ACHN (cell line): Measurements from ENCODE around the gene MTR.

Experiments used
- DNase-seq: peaks from one replicate; pipeline ENCODE4 v3.0.0-alpha.2; 2015
- in situ Hi-C: cut with HindIII; loops from 2 replicates; pipeline ENCODE4 v1.10.0; 2017; ENCODE audit warnings: low sequenced_read_pairs, low pct_ligation_motif_present, low pct_unique_long_range_greater_than_20kb

The MTR gene

GRCh38 chr1:236767276-236767675 lies 27.8 kb upstream of the MTR start:
- in situ Hi-C loops: no loop called here

GRCh38 chr1:236768601-236769000 lies 26.5 kb upstream of the MTR start:
- in situ Hi-C loops: no loop called here
- peak; percentile 6 for DNase-seq

More at GRCh38 chr1:236767276-236767675, 27.8 kb upstream of the MTR start:
- DNase-seq: no peak

DNA sequence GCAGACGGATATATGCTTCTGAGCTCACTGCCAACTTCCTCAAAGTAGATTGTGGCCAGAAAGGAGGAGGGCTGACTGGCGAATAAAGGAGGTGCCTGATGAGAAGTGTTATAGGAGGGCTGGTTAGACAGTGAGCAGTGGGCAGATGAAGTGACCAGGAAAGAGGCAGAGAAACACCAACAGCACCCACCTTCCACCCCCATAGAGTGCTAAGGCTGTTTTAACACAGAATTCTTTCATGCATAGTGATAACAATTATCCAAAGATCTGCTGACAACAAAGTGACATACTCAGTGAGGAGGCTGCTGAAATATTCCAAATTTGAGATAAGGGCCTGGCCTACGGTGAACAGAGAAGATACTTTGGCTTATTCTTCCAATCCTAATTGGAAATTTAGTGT lies 21.2 kb upstream of the MTR start:
- DNase-seq: no peak
- in situ Hi-C loops: no loop called here

DNA sequence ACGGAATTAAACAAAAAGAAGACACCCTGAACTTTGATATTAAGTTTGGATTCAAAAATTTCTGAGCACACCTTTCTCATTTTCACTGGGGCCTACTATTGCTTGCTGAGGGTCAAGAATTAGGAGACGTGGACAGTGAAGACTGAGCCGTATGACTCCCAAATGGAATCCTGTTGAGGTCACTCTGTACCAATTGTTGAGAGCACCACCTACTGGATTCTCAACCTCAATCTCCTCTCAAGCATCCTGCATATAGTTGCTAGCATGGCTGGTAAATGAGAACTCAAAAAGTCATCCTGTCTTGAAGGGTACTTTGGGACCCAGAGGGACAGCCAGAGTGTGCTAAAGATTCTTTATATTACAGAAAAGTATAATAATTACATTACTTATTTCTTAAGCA lies 20.2 kb upstream of the MTR start:
- peak; percentile 51 for DNase-seq
- in situ Hi-C loops: no loop called here

DNA sequence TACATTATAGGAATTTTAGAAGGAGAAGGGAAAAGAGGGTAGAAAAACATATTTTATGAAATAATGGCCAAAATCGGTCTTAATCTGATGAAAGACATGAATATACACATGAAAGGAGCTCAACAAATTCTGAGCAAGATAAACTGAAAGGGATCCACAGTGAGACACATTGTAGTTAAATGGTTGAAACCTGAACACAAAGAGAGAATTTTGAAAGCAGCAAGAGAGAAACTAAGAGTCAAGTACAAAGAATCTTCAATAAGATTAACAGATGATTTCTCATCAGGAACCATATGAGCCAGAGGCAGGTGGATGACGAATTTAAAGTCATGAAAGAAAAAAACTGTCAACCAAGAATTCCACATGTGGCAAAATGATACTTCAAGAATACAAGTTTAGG lies 15.8 kb upstream of the MTR start:
- in situ Hi-C loops: no loop called here
- DNase-seq: no peak

DNA sequence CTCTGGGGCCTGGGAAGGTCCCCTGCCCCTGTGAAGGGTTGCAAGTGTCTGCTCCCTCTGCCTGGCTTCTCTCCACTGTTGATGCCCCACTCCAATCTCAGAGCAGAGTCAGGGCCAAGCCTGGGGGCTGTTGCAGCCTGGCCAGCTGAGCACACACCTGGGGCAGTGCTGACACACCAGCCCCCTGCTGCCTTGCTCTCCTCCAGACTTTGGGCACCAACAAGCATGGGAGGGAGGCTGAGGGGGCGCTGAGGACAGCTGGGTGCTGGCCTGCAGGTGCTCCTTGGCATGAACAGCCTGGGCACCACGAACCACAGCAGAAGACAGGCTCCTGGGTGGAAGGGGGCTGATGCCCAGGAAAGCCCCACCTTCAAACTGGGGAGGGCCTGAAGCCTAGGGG lies 9.6 kb upstream of the MTR start:
- no peak for DNase-seq
- in situ Hi-C loops: no loop called here

DNA sequence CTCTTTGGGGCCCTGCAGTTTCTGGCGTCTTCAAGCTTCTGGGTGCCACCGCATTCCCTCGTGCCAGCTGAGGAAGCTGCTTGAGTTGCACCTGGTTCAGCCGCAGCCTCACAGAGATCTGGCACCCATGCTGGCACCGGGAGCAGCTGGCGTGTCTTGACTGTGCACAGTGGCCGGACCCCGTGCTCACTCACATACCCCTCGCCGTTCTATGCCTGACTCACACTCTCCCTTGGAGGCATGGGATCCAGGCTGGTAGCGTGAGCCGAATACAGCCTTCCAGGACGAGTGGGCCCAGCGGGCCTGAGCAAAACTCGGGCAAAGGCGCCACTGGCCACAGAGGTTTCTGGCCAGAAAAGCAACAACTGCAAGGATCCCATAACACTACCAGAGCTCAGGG lies 8.6 kb upstream of the MTR start:
- DNase-seq: no peak
- in situ Hi-C loops: no loop called here

GRCh38 chr1:236794585-236795034 lies 482 bp upstream of the MTR start:
- DNase-seq: no peak
- in situ Hi-C loops: no loop called here

GRCh38 chr1:236795757-236796667 lies 920 bp downstream of the MTR start:
- in situ Hi-C loops: no loop called here
- peak; percentile 60 for DNase-seq

- in situ Hi-C loops: no loop called here
- DNase-seq: no peak
Measured at GRCh38 chr1:236799001-236799400, 3.9 kb downstream of the MTR start.

- DNase-seq: peak; percentile 11
- in situ Hi-C loops: no loop called here
Measured at GRCh38 chr1:236800002-236800620, 5.0 kb downstream of the MTR start.

- in situ Hi-C loops: no loop called here
- DNase-seq: no peak
Measured at GRCh38 chr1:236800623-236801022, 5.5 kb downstream of the MTR start.

DNA sequence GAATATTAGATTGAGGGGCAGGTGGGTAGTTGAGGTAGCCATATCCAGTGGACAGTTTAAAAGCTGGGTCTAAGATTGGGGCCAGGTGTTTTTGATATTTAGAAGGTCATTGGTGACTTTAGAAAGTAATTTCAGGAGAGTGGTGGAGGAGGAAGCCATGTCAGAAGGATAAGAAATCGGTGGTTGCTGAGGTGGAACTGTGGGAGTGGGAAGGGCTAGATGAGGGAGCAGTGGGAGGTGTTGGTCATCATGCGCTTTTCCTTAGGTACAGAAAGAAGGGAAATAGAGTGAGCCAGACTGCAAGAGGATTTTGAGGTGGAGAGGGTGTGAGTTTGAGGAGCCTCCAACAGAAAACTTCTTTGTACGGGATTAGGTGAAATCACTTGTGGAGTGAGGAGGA lies 7.2 kb downstream of the MTR start:
- DNase-seq: no peak
- in situ Hi-C loops: no loop called here

DNA sequence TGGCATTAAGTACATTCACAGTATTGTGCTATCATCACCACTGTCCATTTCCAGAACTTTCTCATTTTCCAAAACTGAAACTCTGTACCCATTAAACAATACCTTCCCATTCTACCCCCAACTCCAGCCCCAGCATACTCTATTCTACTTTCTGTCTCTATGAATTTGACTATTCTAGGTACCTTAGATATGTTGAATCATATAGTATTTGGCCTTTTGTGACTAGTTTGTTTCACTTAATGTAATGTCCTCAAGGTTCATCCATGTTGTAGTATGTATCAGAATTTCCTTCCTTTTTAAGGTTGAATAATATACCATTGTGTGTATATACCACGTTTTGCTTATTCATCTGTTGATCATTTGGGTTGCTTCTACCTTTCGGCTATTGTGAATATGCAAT lies 11.5 kb downstream of the MTR start:
- in situ Hi-C loops: no loop called here
- DNase-seq: no peak

- DNase-seq: no peak
- in situ Hi-C loops: no loop called here
Measured at GRCh38 chr1:236808005-236808404, 12.9 kb downstream of the MTR start.

GRCh38 chr1:236808564-236809130 lies 13.6 kb downstream of the MTR start:
- in situ Hi-C loops: no loop called here
- DNase-seq: no peak

DNA sequence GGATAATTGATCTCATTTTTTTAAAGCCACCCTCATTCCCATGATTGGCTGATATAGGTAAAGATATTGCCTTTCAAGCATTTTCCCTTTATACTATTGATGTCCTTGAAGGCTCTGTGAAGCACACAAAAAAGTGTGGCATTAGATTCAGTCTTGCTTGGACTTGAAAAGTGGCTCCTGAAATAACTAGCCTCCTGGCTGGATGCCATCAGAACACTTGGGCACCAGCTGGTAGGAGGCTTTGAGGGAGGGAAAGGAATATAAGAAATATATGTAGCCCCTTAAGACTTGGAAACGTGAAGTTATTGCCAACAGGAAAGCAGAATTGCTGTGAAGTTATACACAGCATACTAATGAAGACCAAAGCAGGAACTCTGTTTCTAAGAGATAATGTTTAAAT lies 14.1 kb downstream of the MTR start:
- in situ Hi-C loops: no loop called here
- DNase-seq: no peak

DNA sequence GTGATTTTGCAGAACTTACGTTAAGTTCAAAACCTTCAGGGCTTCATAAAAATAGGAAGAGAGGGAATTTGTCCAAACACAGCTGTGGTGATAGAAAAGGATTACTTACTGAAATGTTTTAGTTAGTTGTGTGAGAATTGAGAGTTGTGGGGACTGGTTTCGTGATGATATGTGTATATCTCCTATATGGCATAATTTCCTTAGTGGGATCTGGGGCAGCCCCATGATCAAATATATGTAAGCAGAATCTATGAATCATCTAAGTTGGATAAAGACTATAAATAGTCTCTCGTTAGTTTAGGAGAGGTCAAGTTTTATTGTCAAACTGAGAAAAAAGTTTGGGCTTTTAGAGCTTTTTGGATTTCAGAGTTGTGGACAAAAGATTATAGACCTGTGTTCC lies 14.9 kb downstream of the MTR start:
- in situ Hi-C loops: no loop called here

DNA sequence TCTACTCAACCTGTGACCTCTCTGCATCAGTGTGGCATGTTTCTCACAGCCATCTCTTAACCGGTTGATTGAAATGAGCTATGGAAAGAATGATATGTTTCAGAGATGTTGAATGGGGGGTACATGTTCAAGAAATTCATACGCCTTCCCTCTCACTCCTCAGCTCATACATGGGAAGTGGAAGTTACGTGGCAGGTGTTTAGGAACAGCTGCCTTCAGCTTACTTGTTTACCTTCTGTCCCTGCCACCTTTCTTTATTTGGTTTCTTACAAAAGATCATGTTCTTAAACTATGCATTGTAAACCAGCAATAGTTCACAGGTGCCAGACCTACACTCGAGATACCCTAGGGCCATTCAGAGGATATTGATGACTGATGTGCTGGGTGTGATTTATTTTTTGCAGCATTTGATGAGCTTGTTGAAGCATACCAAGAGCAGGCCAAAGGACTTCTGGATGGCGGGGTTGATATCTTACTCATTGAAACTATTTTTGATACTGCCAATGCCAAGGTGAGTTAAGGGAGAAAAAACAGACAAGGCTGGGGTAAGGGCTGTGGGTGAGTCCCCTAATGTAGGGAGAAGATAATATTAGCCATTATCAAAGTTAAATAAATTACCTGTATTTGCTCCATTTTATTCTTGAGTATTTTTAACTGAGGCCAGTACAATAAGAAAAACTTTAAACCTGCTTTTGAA lies 17.4 kb downstream of the MTR start:
- DNase-seq: no peak
- in situ Hi-C loops: no loop called here

More for the DNA sequence above, 14.9 kb downstream of the MTR start:
- DNase-seq: no peak
